GM21737 (cell line): ENCODE measurements around the gene TNFRSF25.
"Not testable (repeated sequence)": the region's sequence is repeated elsewhere in the genome, so short reads cannot be mapped to it uniquely, and the experiment has no call there.

Source experiments
- ATAC-seq: cut with Tn5 transposase; IDR thresholded peaks from one replicate; pipeline ENCODE4 v1.9.1; 2021; ENCODE audit warnings: mild to moderate bottlenecking, moderate library complexity; ENCODE audit not compliant: unreplicated experiment

The TNFRSF25 gene

GRCh38 chr1:6437012-6437700, 28.8 kb downstream of the TNFRSF25 start:
- not testable (repeated sequence) for ATAC-seq

DNA sequence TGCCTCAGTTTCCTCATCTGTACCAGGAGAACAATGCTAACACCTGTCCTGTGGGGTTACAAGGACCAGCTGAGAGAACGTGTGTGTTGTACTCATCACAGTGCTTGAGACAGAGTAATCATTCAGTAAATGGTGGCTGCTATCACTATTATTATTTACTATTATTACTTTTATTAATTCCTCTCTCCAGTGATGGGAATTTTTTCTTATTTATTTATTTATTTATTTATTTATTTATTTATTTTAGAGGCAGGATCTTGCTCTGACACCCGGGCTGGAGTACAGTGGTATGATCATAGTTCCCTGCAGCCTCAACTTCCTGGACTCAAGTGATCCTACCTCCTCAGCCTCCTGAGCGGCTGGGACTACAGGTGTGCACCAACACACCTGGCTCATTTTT, 29.7 kb downstream of the TNFRSF25 start:
- ATAC-seq: not testable (repeated sequence)

DNA sequence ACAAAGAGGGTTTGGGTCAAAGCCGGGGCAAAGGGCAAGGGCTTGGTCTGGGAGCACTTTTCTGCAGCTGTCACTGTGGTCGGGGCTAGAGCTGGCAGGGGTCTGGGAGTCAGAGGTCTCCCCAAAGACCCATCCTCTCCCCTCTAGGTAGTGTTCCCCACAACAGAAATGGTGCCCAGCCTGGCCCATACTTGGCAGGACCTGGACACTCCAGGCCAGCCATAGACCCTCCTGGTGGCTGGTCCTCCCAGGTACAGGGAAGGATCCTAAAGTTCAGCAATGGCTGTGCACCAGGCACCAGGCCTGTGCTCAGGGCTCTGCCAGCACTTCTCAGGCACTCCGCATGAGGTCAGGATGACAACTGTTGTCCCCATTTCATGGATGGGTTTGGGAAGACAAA, 30.4 kb downstream of the TNFRSF25 start:
- no peak for ATAC-seq

- no peak for ATAC-seq
These were observed 30.8 kb downstream of the TNFRSF25 start for GRCh38 chr1:6435129-6435528.

- ATAC-seq: no peak
These were observed 31.8 kb downstream of the TNFRSF25 start for GRCh38 chr1:6434186-6434585.

- ATAC-seq: not testable (repeated sequence)
These were observed 34.1 kb downstream of the TNFRSF25 start for GRCh38 chr1:6431645-6432579.

DNA sequence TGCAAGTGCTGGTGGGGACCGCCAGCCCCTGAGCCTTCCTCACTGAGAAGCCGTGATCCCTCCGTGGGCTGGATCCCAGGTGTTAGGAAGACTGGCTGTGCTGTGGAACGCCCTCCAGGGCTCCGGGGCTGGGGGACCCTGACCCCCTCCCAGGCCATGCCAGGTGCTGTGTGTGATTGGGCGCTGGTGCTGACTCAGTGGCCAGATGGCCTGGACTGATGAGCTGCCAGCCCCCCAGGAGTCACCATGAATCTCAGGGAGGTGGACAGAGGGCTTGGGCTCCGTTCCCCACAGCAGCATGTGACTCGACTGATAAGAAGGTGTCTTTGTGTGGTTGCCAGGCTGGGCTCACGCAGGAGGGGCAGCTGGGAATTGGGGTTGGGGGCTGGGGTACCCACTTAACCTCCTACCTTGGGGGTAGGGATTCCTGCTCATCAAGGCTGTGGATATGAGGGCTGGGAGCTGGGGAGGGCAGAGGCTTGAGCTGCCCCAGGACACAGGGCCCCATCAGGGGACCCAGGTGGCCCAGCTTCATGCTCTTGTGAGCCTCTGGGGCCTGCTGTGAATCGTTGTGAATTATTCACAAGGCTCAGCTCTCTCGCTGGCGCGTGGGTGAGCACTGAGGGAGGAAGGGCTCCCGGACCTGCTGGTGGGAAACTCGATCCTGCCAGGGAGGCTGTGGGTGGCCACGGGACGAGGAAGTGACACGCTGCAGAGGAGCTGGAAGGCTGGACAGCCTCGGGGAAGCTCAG, 36.1 kb downstream of the TNFRSF25 start:
- ATAC-seq: not testable (repeated sequence)

- not testable (repeated sequence) for ATAC-seq
These were observed 37.5 kb downstream of the TNFRSF25 start for GRCh38 chr1:6428453-6428852.

- no peak for ATAC-seq
These were observed 38.3 kb downstream of the TNFRSF25 start for GRCh38 chr1:6427441-6428390.

GRCh38 chr1:6426972-6427350, 39.0 kb downstream of the TNFRSF25 start:
- no peak for ATAC-seq

- no peak for ATAC-seq
These were observed 39.5 kb downstream of the TNFRSF25 start for GRCh38 chr1:6426277-6426971.

GRCh38 chr1:6425658-6426057, 40.3 kb downstream of the TNFRSF25 start:
- no peak for ATAC-seq

DNA sequence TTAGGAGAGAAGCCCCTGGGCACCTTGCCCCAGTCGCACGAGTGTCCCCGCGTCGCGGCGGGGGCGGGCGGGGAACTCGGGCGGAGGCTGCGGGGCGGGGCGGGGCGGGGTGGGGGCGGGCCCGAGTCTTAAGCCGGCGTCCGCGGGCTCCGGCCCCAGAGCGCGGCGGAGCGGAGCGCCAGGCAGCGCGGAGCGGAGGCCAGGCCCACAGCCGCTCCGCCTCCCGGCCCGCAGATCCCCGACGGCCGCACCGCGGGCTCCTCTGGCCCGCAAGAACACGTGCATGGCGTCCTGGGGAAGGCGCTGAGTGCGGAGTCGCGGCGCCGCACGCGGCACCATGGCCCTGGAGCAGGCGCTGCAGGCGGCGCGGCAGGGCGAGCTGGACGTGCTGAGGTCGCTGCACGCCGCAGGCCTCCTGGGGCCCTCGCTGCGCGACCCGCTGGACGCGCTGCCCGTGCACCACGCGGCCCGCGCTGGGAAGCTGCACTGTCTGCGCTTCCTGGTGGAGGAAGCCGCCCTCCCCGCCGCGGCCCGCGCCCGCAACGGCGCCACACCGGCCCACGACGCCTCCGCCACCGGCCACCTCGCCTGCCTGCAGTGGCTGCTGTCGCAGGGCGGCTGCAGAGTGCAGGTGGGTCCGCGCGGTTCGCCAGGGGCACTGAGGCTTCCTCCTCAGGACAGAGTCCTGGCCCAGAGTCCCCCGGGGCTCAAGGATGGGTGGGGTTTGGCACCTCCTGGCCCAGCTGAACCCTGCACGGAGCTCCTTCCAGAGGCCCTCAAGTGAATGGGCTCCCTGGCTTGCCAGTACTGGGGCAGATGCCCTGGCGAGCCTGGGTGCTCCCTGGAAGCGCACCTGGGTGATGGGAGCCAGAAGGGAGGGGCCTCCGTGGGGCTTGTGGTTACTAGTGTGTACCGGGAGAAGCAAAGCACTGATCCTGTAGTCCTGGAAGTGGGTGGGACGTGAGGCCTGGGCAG, 41.1 kb downstream of the TNFRSF25 start, which contains the start of gene ESPN:
ESPN (plus strand) TSS at position 158 of the 975 bp plus-strand sequence; CDS start at position 338, 180 bp downstream.
- ATAC-seq: no peak

GRCh38 chr1:6424000-6424565, 41.9 kb downstream of the TNFRSF25 start:
- no peak for ATAC-seq

- ATAC-seq: no peak
These were observed 42.5 kb downstream of the TNFRSF25 start for GRCh38 chr1:6423321-6423999.

DNA sequence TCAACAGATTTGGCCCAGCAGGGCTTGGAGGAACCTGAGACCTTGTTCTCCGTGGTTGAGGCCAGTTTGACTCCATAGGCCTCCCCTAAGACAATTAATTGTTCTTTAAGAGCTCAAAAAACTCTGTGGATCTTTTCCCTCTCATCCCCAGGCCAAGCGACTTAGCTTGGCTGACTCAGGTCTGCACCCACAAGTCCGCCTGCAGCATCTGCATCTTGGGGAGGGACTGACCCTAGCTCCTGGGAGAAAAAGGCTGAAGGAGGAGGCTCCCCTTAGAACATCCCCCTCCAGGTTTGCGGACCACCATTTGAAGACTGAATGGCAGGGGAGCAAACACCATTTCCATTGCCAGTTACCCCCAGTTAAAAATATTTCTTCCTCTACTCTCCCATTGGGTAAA, 44.7 kb downstream of the TNFRSF25 start:
- no peak for ATAC-seq

DNA sequence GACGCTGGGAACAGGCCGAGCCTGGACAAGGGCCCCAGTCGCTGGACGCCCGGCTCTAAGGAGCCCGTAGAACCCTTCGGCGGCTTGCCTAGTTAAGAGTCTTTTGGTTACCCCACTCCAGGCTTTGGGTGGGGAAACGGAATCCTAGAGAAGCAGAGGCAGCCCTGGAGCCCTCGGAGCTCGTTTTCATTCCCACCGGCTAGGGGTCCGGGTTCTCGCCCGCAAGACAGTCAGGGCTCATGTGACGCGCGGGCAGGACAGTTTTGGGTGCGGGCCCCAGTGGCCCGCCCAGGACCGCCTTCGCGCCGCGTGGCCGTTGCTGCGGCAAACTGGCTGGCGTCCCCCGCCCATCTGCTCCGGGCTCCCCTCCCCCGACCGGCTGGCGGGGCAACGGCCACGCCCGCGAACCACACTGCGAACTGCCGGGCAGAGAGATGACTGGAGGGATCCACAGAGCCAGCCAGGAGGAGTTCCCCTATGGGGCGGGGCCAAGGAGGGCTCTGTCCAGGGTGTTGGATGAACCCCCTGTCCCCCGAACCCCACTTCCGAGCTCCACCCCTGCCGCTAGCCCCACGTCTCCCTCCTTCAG, 45.4 kb downstream of the TNFRSF25 start:
- ATAC-seq: no peak
